ENCODE data around the gene TREM2. TPM values are rescaled to one million over a fixed set of nuclear protein-coding genes. Genes with fewer than 3 reads are reported as not detected.
A peak's percentile ranks its signal among the peaks of the same experiment; 100 is the strongest.

The TREM2 gene
- polyA plus RNA-seq, 4 donors = 0.16 to 0.81 (median 0.21) TPM; not detected in 1

DNA sequence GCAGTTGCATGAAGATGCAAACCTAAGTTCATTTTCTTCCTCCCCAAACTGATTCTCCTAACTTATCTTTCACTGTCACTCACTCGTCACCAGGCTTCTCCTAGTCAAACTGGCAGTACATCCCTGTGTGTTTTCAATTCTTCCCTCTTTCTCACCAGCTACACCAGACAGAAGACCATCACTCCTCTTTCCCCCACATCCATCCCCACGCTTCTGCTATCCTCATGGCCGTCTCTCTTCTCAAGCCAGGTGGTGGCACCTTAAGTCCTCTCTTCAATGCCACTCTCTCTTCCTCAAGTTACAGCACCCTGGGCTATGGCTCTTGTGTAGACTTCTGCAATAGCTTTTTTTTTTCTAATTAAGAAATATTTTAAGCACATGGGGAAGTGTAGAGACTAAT is 14.4 kb upstream of the TREM2 start:
- no peaks in the 10 kb centered on the region for H3K4me1 ChIP-seq (ENCODE audit: control insufficient read depth in 3 of 3, insufficient read depth in 2 of 3, low read depth in 1 of 3, low read length in 2 of 3)
- no peak overlapping the region for H3K27ac ChIP-seq (ENCODE audit: low read depth in 1 of 3, low read length in 2 of 3)
- WGBS, 3 donors = 61 to 73% (median 67%) methylated on average over 3 of the region's 3 CpGs
- DNase-seq = no peak
- no peaks in the 10 kb centered on the region for H3K9me3 ChIP-seq (ENCODE audit: control insufficient read depth in 2 of 2, insufficient read depth in 1 of 2, low read depth in 1 of 2, low read length in 1 of 2)
- no peaks in the 10 kb centered on the region for H3K36me3 ChIP-seq (ENCODE audit: control insufficient read depth in 3 of 3, insufficient read depth in 2 of 3, low read depth in 1 of 3, low read length in 3 of 3)
- H3K27me3 ChIP-seq (ENCODE audit: control insufficient read depth in 3 of 3, insufficient read depth in 3 of 3, low read length in 3 of 3) = peaks cover 0 to 14% (median 0%) of the 10 kb centered on the region in 3 donors
- no peak for FAIRE-seq
- no peak overlapping the region for H3K4me3 ChIP-seq (ENCODE audit: low read depth in 1 of 3, low read length in 3 of 3)

DNA sequence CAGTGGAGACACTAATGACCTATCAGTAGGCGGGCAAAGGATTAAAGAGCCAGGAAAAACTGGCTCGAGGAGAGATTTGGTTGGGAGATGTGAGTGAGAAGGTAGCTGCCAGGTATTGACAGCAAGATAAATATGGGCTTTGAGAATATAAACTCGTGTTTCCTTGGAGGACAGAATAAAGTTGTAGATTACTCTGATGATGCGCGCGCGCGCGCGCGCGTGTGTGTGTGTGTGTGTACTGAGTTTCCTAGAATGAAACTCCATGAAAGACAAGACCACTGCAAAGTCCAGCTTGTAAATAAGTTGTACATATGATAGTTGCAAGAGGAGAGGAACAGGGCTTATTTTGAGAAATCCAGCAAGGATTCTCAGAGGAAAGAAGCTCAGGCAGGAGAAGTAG is 13.3 kb upstream of the TREM2 start:
- peaks cover 0 to 14% (median 0%) of the 10 kb centered on the region in 3 donors for H3K27me3 ChIP-seq (ENCODE audit: control insufficient read depth in 3 of 3, insufficient read depth in 3 of 3, low read length in 3 of 3)
- H3K4me1 ChIP-seq (ENCODE audit: control insufficient read depth in 3 of 3, insufficient read depth in 2 of 3, low read depth in 1 of 3, low read length in 2 of 3) = no peaks in the 10 kb centered on the region
- FAIRE-seq = no peak
- no peak for DNase-seq
- no peak overlapping the region for H3K4me3 ChIP-seq (ENCODE audit: low read depth in 1 of 3, low read length in 3 of 3)
- no peaks in the 10 kb centered on the region for H3K36me3 ChIP-seq (ENCODE audit: control insufficient read depth in 3 of 3, insufficient read depth in 2 of 3, low read depth in 1 of 3, low read length in 3 of 3)
- H3K27ac ChIP-seq (ENCODE audit: low read depth in 1 of 3, low read length in 2 of 3) = no peak overlapping the region
- WGBS, 3 donors = 81 to 89% (median 82%) methylated on average over 12 of the region's 12 CpGs
- H3K9me3 ChIP-seq (ENCODE audit: control insufficient read depth in 2 of 2, insufficient read depth in 1 of 2, low read depth in 1 of 2, low read length in 1 of 2) = no peaks in the 10 kb centered on the region

DNA sequence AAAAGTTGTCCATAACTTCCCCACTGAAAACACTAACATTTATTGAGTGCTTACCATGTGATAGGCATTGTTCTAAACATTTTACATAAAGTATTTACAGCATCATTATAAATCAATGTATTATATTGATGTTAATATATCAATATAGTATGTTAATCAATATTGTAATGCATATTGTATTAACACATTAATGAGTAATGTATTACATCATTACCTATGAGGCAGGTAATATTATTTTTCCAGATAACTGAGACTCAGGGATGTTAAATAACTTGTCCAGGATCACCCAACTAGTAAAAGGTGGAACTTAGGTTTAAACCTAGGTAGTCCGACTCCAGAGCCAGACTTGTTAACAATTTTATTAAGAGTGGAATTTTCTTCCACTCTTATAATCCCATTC is 12.2 kb upstream of the TREM2 start:
- 93 to 96% (median 95%) methylated on average over 1 of the region's 1 CpG for WGBS, 3 donors
- FAIRE-seq (no peak), DNase-seq (no peak)
- Histone ChIP-seq H3K27ac (ENCODE audit: low read depth in 1 of 3, low read length in 2 of 3) (no peak overlapping the region), H3K4me3 (ENCODE audit: low read depth in 1 of 3, low read length in 3 of 3) (no peak overlapping the region), H3K36me3 (ENCODE audit: control insufficient read depth in 3 of 3, insufficient read depth in 2 of 3, low read depth in 1 of 3, low read length in 3 of 3) (no peaks in the 10 kb centered on the region), H3K4me1 (ENCODE audit: control insufficient read depth in 3 of 3, insufficient read depth in 2 of 3, low read depth in 1 of 3, low read length in 2 of 3) (no peaks in the 10 kb centered on the region), H3K9me3 (ENCODE audit: control insufficient read depth in 2 of 2, insufficient read depth in 1 of 2, low read depth in 1 of 2, low read length in 1 of 2) (no peaks in the 10 kb centered on the region), H3K27me3 (ENCODE audit: control insufficient read depth in 3 of 3, insufficient read depth in 3 of 3, low read length in 3 of 3) (peaks cover 0 to 14% (median 0%) of the 10 kb centered on the region in 3 donors)

DNA sequence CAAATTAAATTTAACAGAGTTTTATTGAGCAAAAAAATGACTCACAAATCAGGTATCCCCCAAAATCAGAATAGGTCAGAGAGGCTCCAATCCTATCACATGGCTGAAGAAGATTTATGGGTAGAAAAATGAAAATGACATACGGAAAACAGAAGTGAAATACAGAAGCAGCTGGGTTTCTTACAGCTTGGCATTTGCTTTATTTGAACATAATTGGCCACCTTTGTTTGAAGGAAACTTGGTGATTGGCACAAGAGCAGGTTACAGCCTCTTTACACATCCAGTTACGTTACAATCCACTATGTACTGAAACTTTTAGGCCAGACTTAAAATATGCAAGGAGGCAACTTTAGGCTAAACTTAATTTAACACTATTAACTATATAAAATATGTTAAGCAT is 11.7 kb upstream of the TREM2 start:
- 67 to 79% (median 68%) methylated on average over 2 of the region's 2 CpGs for WGBS, 3 donors
- Histone ChIP-seq H3K27me3 (ENCODE audit: control insufficient read depth in 3 of 3, insufficient read depth in 3 of 3, low read length in 3 of 3) (peaks cover 0 to 14% (median 0%) of the 10 kb centered on the region in 3 donors), H3K27ac (ENCODE audit: low read depth in 1 of 3, low read length in 2 of 3) (no peak overlapping the region), H3K4me1 (ENCODE audit: control insufficient read depth in 3 of 3, insufficient read depth in 2 of 3, low read depth in 1 of 3, low read length in 2 of 3) (no peaks in the 10 kb centered on the region), H3K36me3 (ENCODE audit: control insufficient read depth in 3 of 3, insufficient read depth in 2 of 3, low read depth in 1 of 3, low read length in 3 of 3) (no peaks in the 10 kb centered on the region), H3K4me3 (ENCODE audit: low read depth in 1 of 3, low read length in 3 of 3) (no peak overlapping the region), H3K9me3 (ENCODE audit: control insufficient read depth in 2 of 2, insufficient read depth in 1 of 2, low read depth in 1 of 2, low read length in 1 of 2) (no peaks in the 10 kb centered on the region)
- DNase-seq (no peak), FAIRE-seq (no peak)

DNA sequence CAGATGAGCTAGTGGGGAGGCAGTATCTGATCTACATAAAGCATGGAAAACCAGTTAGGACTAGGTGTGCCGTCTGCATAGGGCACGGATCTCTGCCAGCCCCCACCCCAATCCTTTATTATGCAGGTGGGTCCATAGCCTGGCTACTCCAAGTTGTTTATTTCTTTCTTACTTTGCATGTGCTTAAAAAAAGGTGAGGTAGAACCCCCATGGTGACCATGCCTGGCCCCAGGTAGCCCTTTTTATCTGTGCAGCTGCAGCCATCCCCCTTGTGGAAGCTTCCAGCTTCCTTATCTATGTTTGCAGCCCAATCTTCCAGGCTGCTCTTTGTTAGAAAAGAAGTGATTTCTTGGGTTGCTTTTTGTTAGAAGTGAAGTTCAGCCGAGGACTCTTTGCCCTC is 9.0 kb upstream of the TREM2 start:
- Histone ChIP-seq H3K27me3 (ENCODE audit: control insufficient read depth in 3 of 3, insufficient read depth in 3 of 3, low read length in 3 of 3) (peaks cover 0 to 9% (median 0%) of the 10 kb centered on the region in 3 donors), H3K27ac (ENCODE audit: low read depth in 1 of 3, low read length in 2 of 3) (no peak overlapping the region), H3K9me3 (ENCODE audit: control insufficient read depth in 2 of 2, insufficient read depth in 1 of 2, low read depth in 1 of 2, low read length in 1 of 2) (no peaks in the 10 kb centered on the region), H3K4me3 (ENCODE audit: low read depth in 1 of 3, low read length in 3 of 3) (no peak overlapping the region), H3K36me3 (ENCODE audit: control insufficient read depth in 3 of 3, insufficient read depth in 2 of 3, low read depth in 1 of 3, low read length in 3 of 3) (no peaks in the 10 kb centered on the region), H3K4me1 (ENCODE audit: control insufficient read depth in 3 of 3, insufficient read depth in 2 of 3, low read depth in 1 of 3, low read length in 2 of 3) (no peaks in the 10 kb centered on the region)
- DNase-seq (no peak), FAIRE-seq (no peak)
- 34 to 57% (median 35%) methylated on average over 3 of the region's 3 CpGs for WGBS, 3 donors

DNA sequence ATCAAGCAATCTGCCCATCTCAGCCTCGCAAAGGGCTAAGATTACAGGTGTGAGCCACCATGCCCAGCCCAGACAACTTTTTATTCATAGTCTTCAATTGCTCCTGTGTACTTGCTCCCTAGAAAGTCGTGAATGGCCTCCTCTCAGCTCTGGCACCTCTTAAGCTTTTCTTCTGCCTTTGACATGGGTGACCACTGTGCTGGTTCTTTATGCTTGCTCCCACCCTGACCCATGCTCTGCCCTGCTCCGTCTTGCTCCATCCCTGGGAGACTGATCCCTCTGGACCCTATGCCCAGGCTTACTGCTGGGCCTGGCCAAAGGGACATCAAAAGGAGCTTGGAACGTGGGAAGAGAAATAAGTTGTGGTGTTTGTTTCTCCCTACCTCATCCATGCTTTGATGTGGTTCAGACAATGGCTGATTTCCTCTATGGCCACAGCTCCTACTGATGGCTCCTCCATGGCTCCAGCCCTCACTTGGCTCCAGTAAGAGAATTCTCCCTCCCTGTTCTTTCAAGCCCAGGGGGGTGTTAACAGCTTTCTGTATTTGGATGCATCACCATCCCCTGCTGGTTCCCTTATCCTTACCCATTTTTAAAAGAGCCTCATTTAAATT is 7.7 kb upstream of the TREM2 start:
- Histone ChIP-seq H3K4me1 (ENCODE audit: control insufficient read depth in 3 of 3, insufficient read depth in 2 of 3, low read depth in 1 of 3, low read length in 2 of 3) (no peaks in the 10 kb centered on the region), H3K9me3 (ENCODE audit: control insufficient read depth in 2 of 2, insufficient read depth in 1 of 2, low read depth in 1 of 2, low read length in 1 of 2) (no peaks in the 10 kb centered on the region), H3K4me3 (ENCODE audit: low read depth in 1 of 3, low read length in 3 of 3) (no peak overlapping the region), H3K27me3 (ENCODE audit: control insufficient read depth in 3 of 3, insufficient read depth in 3 of 3, low read length in 3 of 3) (peaks cover 0 to 5% (median 0%) of the 10 kb centered on the region in 3 donors), H3K36me3 (ENCODE audit: control insufficient read depth in 3 of 3, insufficient read depth in 2 of 3, low read depth in 1 of 3, low read length in 3 of 3) (no peaks in the 10 kb centered on the region), H3K27ac (ENCODE audit: low read depth in 1 of 3, low read length in 2 of 3) (no peak overlapping the region)
- FAIRE-seq = no peak
- WGBS, 3 donors = 55 to 64% (median 56%) methylated on average over 4 of the region's 4 CpGs
- DNase-seq = no peak

DNA sequence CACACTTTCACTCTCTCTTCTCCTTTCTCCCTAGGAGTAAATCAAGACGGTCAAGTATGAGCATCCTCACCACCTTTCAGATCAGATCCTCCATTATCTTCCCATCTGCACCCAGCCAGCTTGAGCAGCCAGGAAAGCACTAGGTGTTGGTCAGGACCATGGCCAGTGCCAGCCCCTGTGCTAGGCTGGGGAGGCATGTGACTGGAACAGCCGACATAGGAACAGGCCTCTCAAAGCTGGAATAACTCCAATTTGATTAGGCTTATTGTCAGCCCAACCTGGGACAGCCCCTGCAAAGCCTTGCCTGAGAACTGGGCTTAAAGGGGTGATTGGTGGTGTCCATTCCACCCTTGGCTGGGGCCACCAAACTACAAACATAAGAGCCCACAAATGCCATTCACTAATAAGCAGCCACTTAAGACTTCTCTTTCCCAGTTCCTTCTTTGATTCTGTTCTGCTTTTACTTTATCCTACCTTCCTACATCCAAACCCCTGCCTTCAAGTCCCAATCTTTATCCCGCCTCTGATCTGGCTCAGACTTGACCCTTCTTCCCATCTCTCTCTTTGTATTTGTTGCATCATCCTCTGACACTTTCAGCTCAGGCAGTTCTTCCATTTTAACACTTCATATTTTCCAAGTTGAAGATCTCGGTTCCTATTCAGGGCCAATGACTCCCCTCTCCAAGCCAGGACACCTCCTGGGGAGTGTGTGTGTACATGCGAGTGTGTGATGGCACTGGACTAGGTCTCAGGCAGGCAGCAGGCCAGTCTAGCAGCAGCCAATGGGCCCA is 4.5 kb upstream of the TREM2 start:
- DNase-seq = peak in 1 of 2 donors; percentile 27
- H3K9me3 ChIP-seq (ENCODE audit: control insufficient read depth in 2 of 2, insufficient read depth in 1 of 2, low read depth in 1 of 2, low read length in 1 of 2) = no peaks in the 10 kb centered on the region
- H3K4me3 ChIP-seq (ENCODE audit: low read depth in 1 of 3, low read length in 3 of 3) = no peak overlapping the region
- H3K27ac ChIP-seq (ENCODE audit: low read depth in 1 of 3, low read length in 2 of 3) = no peak overlapping the region
- 64 to 70% (median 68%) methylated on average over 5 of the region's 5 CpGs for WGBS, 3 donors
- H3K36me3 ChIP-seq (ENCODE audit: control insufficient read depth in 3 of 3, insufficient read depth in 2 of 3, low read depth in 1 of 3, low read length in 3 of 3) = no peaks in the 10 kb centered on the region
- H3K4me1 ChIP-seq (ENCODE audit: control insufficient read depth in 3 of 3, insufficient read depth in 2 of 3, low read depth in 1 of 3, low read length in 2 of 3) = no peaks in the 10 kb centered on the region
- FAIRE-seq = no peak
- peaks cover 0 to 3% (median 0%) of the 10 kb centered on the region in 3 donors for H3K27me3 ChIP-seq (ENCODE audit: control insufficient read depth in 3 of 3, insufficient read depth in 3 of 3, low read length in 3 of 3)

DNA sequence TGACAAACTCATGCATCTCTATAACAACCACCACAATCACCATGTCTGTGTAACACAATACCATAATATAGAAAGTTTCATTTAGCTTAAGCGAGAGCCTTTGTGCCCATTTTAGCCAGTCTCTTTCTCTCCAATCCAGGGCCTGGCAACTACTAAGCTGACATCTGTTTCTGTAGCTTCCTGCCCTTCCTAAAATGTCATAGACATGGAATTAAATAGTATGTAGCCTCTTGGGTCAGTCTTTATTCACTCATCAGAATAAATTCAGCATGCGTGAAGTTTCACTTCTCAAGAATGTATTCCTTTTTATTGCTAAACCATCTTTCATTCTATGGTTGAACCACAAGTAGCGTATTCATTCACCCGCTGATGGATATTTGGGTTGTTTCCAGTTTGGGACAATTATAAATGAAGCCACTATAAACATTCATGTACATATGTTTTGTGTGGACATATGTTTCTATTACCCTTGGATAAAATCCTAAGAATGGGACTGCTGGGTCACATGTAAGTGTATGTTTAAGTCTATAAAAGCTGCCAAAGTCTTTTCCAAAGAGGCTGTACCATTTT is 1.7 kb upstream of the TREM2 start:
- Histone ChIP-seq H3K4me3 (ENCODE audit: low read depth in 1 of 3, low read length in 3 of 3) (no peak overlapping the region), H3K36me3 (ENCODE audit: control insufficient read depth in 3 of 3, insufficient read depth in 2 of 3, low read depth in 1 of 3, low read length in 3 of 3) (no peaks in the 10 kb centered on the region), H3K27me3 (ENCODE audit: control insufficient read depth in 3 of 3, insufficient read depth in 3 of 3, low read length in 3 of 3) (peaks cover 0 to 3% (median 0%) of the 10 kb centered on the region in 3 donors), H3K9me3 (ENCODE audit: control insufficient read depth in 2 of 2, insufficient read depth in 1 of 2, low read depth in 1 of 2, low read length in 1 of 2) (no peaks in the 10 kb centered on the region), H3K27ac (ENCODE audit: low read depth in 1 of 3, low read length in 2 of 3) (no peak overlapping the region), H3K4me1 (ENCODE audit: control insufficient read depth in 3 of 3, insufficient read depth in 2 of 3, low read depth in 1 of 3, low read length in 2 of 3) (no peaks in the 10 kb centered on the region)
- no peak for DNase-seq
- WGBS, 3 donors = 75 to 90% (median 87%) methylated on average over 4 of the region's 4 CpGs
- FAIRE-seq = no peak
